ENCODE data around the gene HOXB2. TPM values are rescaled to one million over a fixed set of nuclear protein-coding genes. Genes with fewer than 3 reads are reported as not detected.
A peak's percentile ranks its signal among the peaks of the same experiment; 100 is the strongest.

Gene HOXB2
- total and polyA plus RNA-seq, 9 of the 15 experiments (the other 6 are each of a cell fraction or from before 2014, with no cell fraction given), result 2.1 to 97.7 (median 21.2) TPM

DNA sequence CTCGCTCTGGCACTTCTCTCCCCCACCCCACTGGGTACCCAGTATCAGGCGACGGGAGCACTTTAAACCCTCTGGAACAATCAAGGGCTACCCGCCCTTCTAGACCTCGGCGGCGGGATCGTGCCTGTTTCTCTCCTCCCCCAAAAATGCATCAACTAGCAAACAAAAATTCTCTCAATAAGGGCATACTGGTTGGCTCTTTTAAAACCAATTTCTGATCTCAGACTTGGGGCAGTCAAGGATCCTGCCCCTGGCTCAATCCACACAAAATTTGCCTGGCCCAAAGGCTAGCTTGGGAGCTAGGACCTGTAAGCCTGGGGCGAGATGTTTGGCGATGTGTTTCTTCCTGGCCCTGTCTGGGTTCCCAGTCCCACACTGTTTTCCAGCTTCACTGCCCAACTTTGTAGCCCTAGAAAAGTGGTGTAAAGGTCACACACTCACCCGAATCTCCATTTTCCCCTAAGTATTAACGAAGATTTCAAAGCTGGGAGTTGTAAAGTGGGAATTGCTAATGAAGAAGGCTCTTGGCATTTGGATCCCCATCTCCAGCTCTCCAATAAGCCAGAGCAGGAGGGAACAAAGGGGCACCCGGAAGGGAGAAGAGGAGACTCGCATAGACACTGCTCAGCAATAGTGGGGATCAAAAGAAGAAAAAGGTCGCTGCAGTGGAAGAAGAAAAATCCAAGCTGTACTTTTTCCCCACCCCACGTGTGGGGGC, 14.4 kb upstream of the HOXB2 start:
- DNase-seq (ENCODE audit: extremely low read depth in 1 of 4, low spot score in 3 of 4) (no peak), FAIRE-seq (no peak), ATAC-seq (no peak)
- peak overlapping the region in 1 of 2 experiments; percentile 79; a peak in 2 of 4 replicates for H3K9ac ChIP-seq (ENCODE audit: insufficient read depth in 1 of 2, low read depth in 2 of 2, low read length in 2 of 2)
- no TSS peak for BruUV-seq (replicated peaks)
- no peaks in the 10 kb centered on the region for H4K20me1 ChIP-seq (replicated peaks; ENCODE audit: control insufficient read depth, insufficient read depth, low read length)
- H3K79me2 ChIP-seq (ENCODE audit: control insufficient read depth, insufficient read depth, low read length), result peaks cover 41% of the 10 kb centered on the region
- 78% methylated on average over 15 of the region's 16 CpGs for WGBS (ENCODE audit: insufficient coverage, low coverage, missing lambda C conversion rate)
- H3K27me3 ChIP-seq (ENCODE audit: control insufficient read depth in 2 of 2, insufficient read depth in 2 of 2, low read length in 2 of 2), result no peaks in the 10 kb centered on the region
- H2AFZ ChIP-seq (ENCODE audit: low read depth, low read length), result no peak overlapping the region
- no peaks in the 10 kb centered on the region for H3K9me3 ChIP-seq (replicated peaks; ENCODE audit: control insufficient read depth, insufficient read depth, low read depth, low read length)
- CTCF ChIA-PET (ENCODE audit: low intra/inter-chr PET ratio), result no interaction called here
- H3K36me3 ChIP-seq (ENCODE audit: control insufficient read depth, insufficient read depth, low read length), result peaks cover 69% of the 10 kb centered on the region; the same call in 2 of the 3 replicates
- H3K4me3 ChIP-seq, result no peak overlapping the region
- intact Hi-C loops (cut with micrococcal nuclease), result no loop called here
- H3K4me2 ChIP-seq (ENCODE audit: insufficient read depth, low read length), result no peak overlapping the region
- no peak overlapping the region for H3K27ac ChIP-seq (ENCODE audit: extremely low read depth, low read depth, low read length)
- H3K4me1 ChIP-seq (replicated peaks in 1 of 2; ENCODE audit: control insufficient read depth in 2 of 2, insufficient read depth in 2 of 2, low read length in 2 of 2), result peaks cover 33 to 42% of the 10 kb centered on the region in 2 experiments
- POLR2A ChIA-PET, result interaction anchor here (1.1 to 2.1 kb wide), 4 partner anchors 9 to 68 kb away, joined by 3 to 12 read pairs (median 7); no protein-coding TSS in a partner anchor
- in situ Hi-C loops (cut with MboI), result no loop called here
- peaks cover 6% of the 10 kb centered on the region for H3K9me1 ChIP-seq (ENCODE audit: control insufficient read depth, insufficient read depth, low read length)
- TF ChIP-seq HMG20B (CRISPR knock-in tag; IDR thresholded peaks at IDR 0.05) (no peak), ZNF436 (CRISPR knock-in tag; IDR thresholded peaks at IDR 0.05) (no peak), ZSCAN29 (IDR thresholded peaks at IDR 0.05) (no peak), POLR3G (IDR thresholded peaks at IDR 0.05; ENCODE audit: extremely low read depth, insufficient read length, insufficient replicate concordance) (no peak), TGIF2 (CRISPR knock-in tag; IDR thresholded peaks at IDR 0.05) (no peak), SAP30 (IDR thresholded peaks at IDR 0.05; ENCODE audit: borderline replicate concordance, insufficient read depth, low read depth, low read length, poor library complexity, severe bottlenecking) (no peak), ZNF165 (CRISPR knock-in tag; IDR thresholded peaks at IDR 0.05; ENCODE audit: borderline replicate concordance) (no peak), NFE2L1 (tag; IDR thresholded peaks at IDR 0.05; ENCODE audit: borderline replicate concordance, low read depth) (no peak), NFATC3 (IDR thresholded peaks at IDR 0.05) (no peak), OTX1 (CRISPR knock-in tag; IDR thresholded peaks at IDR 0.05) (no peak), ZKSCAN8 (CRISPR knock-in tag; IDR thresholded peaks at IDR 0.05) (no peak), DIDO1 (tag; IDR thresholded peaks at IDR 0.05; ENCODE audit: low read depth) (no peak), ZNF143 (CRISPR knock-in tag; IDR thresholded peaks at IDR 0.05) (no peak), HMG20A (CRISPR knock-in tag; conservative IDR thresholded peaks at IDR 0.05) (no peak), MAFF (IDR thresholded peaks at IDR 0.05; ENCODE audit: low read length) (no peak), KDM2B (CRISPR knock-in tag; IDR thresholded peaks at IDR 0.05) (no peak)
